GM12865 (cell line): ENCODE data around the gene ZNF280A.
"Not testable (repeated sequence)": the region's sequence is repeated elsewhere in the genome, so short reads cannot be mapped to it uniquely, and the experiment has no call there.

Experiments
- DNase-seq: peaks from one replicate; pipeline ENCODE4 v3.0.0; 2010; ENCODE audit warnings: low read depth
- H3K4me3 ChIP-seq: 2 replicates; pipeline ENCODE4 v1.5.1; 2011; ENCODE audit warnings: mild to moderate bottlenecking, low read depth, low read length, control low read depth
- CTCF ChIP-seq: IDR thresholded peaks from 2 replicates; pipeline ENCODE4 v1.5.1; 2011; ENCODE audit warnings: low read length, control low read depth, low read depth, inconsistent platforms; ENCODE audit not compliant: insufficient read depth; ENCODE audit errors: missing control alignments

Gene ZNF280A

DNA sequence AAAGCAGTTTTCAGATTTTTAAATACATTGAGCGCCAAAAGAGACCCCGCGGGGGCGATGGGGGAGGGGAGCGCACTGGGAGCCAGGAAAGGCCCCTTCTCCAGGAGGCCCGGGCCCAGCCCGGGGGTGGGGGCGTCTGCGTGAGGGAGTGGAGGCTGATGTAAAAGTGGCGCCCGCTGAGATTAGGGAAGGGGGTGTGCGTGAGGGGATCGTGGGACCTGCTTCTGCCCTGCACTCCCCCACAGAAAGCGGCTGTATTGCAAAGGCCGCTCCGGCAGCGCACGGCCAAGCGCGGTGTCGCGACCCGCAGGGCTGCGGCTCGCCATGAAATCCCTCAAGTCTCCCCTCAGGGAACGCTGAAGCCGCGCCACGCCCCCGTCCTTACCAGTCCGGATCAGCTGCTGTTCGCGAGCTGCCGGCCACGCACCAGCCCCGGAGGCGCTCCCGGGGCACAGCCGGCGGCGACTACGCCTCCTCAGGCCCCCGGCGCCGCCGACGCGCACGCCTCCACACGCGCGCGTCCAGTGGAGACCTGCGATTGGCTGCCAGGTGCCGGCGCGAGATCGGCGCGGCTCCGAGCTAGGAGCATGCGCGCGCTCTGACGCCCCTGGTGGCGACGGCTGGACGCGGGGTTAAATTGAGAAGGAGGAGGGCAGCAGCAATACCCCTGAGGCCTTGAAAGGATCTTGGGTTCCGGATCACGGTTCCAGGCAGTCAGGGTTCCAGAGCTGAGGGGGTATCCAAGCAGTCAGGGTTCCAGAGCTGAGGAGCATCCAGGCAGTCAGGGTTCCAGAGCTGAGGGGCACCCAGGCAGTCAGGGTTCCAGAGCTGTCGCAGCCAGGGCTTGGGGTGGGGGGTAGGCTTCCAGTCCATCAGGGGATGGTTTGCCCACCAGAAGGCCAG, 11.5 kb downstream of the ZNF280A start, which contains the start of gene ZNF280B:
Gene ZNF280B, minus strand, starts transcription at position 469 of the 903 bp plus-strand sequence. CDS start 19,344 bp downstream, outside the sequence.
- peak within 1 kb of the TSS; percentile 50 for H3K4me3 ChIP-seq
- peak; percentile 89 for DNase-seq
- peak; percentile 70 for TF ChIP-seq CTCF

- peak overlapping the region; percentile 49 for H3K4me3 ChIP-seq
- no peak for TF ChIP-seq CTCF
- no peak for DNase-seq
These were observed 12.3 kb downstream of the ZNF280A start for GRCh38 chr22:22507743-22508273.

- H3K4me3 ChIP-seq, result no peak overlapping the region
- TF ChIP-seq CTCF, result no peak
- DNase-seq, result no peak
These were observed 13.3 kb downstream of the ZNF280A start for GRCh38 chr22:22506736-22507135.

GRCh38 chr22:22498267-22498666, 21.8 kb downstream of the ZNF280A start:
- no peak overlapping the region for H3K4me3 ChIP-seq
- no peak for DNase-seq
- TF ChIP-seq CTCF, result no peak

- DNase-seq, H3K4me3 ChIP-seq: not testable (repeated sequence)
These were observed 28.5 kb downstream of the ZNF280A start for GRCh38 chr22:22491589-22491988.

- H3K4me3 ChIP-seq, result no peak overlapping the region
- no peak for DNase-seq
- TF ChIP-seq CTCF, result no peak
These were observed 31.3 kb downstream of the ZNF280A start for GRCh38 chr22:22488736-22489135.

- TF ChIP-seq CTCF, result no peak
- no peak overlapping the region for H3K4me3 ChIP-seq
- no peak for DNase-seq
These were observed 32.0 kb downstream of the ZNF280A start for GRCh38 chr22:22487869-22488597.
